SK-N-SH (cell line): ENCODE measurements around the gene EIF2B5. TPM values are rescaled to one million over a fixed set of nuclear protein-coding genes. Genes with fewer than 3 reads are reported as not detected.

Source experiments
- CTCF ChIA-PET: fragments of 300-600, 350-600 bp; formaldehyde crosslinking; extraction: SDS; loops from one replicate; lab custom pipeline; 2021; lab: Yijun Ruan, JAX
- POLR2A ChIA-PET: fragments of 350-600 bp; sonication (Branson Sonifier 250); formaldehyde crosslinking; extraction: SDS; loops from one replicate; lab custom pipeline; 2020; ENCODE audit warnings: antibody characterized with exemption, inconsistent platforms; lab: Yijun Ruan, JAX
- DNase-seq: peaks from one replicate; pipeline ENCODE4 v3.0.0; 2012
- H2AFZ ChIP-seq: fragments of 200-600 bp; sonication (generic); 2 replicates; pipeline ENCODE4 v1.8.1; 2016; ENCODE audit warnings: antibody characterized with exemption, mild to moderate bottlenecking, low read depth
- H3F3A ChIP-seq: fragments of 200-600 bp; sonication (generic); replicated peaks from 2 replicates; pipeline ENCODE3; 2016; ENCODE audit warnings: antibody characterized with exemption, mild to moderate bottlenecking; ENCODE audit not compliant: insufficient read depth
- H3K27ac ChIP-seq, 2 experiments: fragments of 200-500 bp in 1 of 2; fragments of 200-600 bp in 1 of 2; sonication (Bioruptor generic) in 1 of 2; sonication (generic), shearing (Covaris generic) in 1 of 2; 2 replicates each; pipeline versions ENCODE4 v1.5.1 to v1.6.1; 2014 to 2016; ENCODE audit warnings: low read depth in 2 of 2, inconsistent platforms in 1 of 2, low read length in 1 of 2, mild to moderate bottlenecking in 1 of 2, mixed read lengths in 1 of 2
- H3K27me3 ChIP-seq: fragments of 200-600 bp; sonication (generic), shearing (Covaris generic); 2 replicates; pipeline ENCODE4 v1.6.1; 2016; ENCODE audit warnings: mixed run types; ENCODE audit not compliant: insufficient read depth
- H3K36me3 ChIP-seq, 2 experiments: fragments of 200-500 bp in 1 of 2; fragments of 200-600 bp in 1 of 2; sonication (Bioruptor generic) in 1 of 2; sonication (generic) in 1 of 2; replicated peaks in 1 of 2; 2 replicates each; pipeline versions ENCODE3 to v1.5.1; 2014 to 2016; ENCODE audit warnings: low read length in 1 of 2, mild to moderate bottlenecking in 1 of 2; ENCODE audit not compliant: insufficient read depth in 2 of 2, control insufficient read depth in 1 of 2
- H3K4me1 ChIP-seq, 2 experiments: fragments of 200-500 bp in 1 of 2; fragments of 200-600 bp in 1 of 2; sonication (Bioruptor generic) in 1 of 2; sonication (generic), shearing (Covaris generic) in 1 of 2; 2 replicates each; pipeline versions ENCODE4 v1.5.1 to v1.6.1; 2014 to 2016; ENCODE audit warnings: low read depth in 1 of 2, low read length in 1 of 2, mixed run types in 1 of 2; ENCODE audit not compliant: insufficient read depth in 2 of 2, control insufficient read depth in 1 of 2
- H3K4me2 ChIP-seq: fragments of 200-600 bp; sonication (generic), shearing (Covaris generic); 2 replicates; pipeline ENCODE4 v1.6.1; 2017; ENCODE audit warnings: mixed run types
- H3K4me3 ChIP-seq, 2 experiments: fragments of 200-500 bp in 1 of 2; fragments of 200-600 bp in 1 of 2; sonication (Bioruptor generic) in 1 of 2; sonication (generic), shearing (Covaris generic) in 1 of 2; 2 replicates each; pipeline versions ENCODE4 v1.5.1 to v1.8.1; 2014 to 2016; ENCODE audit warnings: low read depth in 2 of 2, inconsistent platforms in 1 of 2, low read length in 1 of 2, mild to moderate bottlenecking in 1 of 2, mixed read lengths in 1 of 2, moderate library complexity in 1 of 2
- H3K79me2 ChIP-seq: fragments of 200-600 bp; sonication (generic); 2 replicates; pipeline ENCODE4 v1.8.1; 2017; ENCODE audit warnings: mild to moderate bottlenecking; ENCODE audit not compliant: insufficient read depth
- H3K9ac ChIP-seq: fragments of 200-600 bp; sonication (generic); 2 replicates; pipeline ENCODE4 v1.6.1; 2017; ENCODE audit warnings: mixed run types
- H3K9me2 ChIP-seq: fragments of 200-600 bp; sonication (generic); 2 replicates; pipeline ENCODE4 v1.6.1; 2017; ENCODE audit warnings: mixed run types
- H3K9me3 ChIP-seq: fragments of 200-600 bp; sonication (generic); 2 replicates; pipeline ENCODE4 v1.6.1; 2017; ENCODE audit warnings: mixed run types, mild to moderate bottlenecking, moderate library complexity
- H4K20me1 ChIP-seq: fragments of 200-600 bp; sonication (generic); 2 replicates; pipeline ENCODE4 v1.6.1; 2017; ENCODE audit warnings: mild to moderate bottlenecking, mixed run types; ENCODE audit not compliant: insufficient read depth
- CHD2 ChIP-seq: fragments of 150-350 bp; IDR thresholded peaks from 2 replicates; pipeline ENCODE4 v1.6.1; 2018; ENCODE audit warnings: low read length; ENCODE audit not compliant: partially characterized antibody
- ELF1 ChIP-seq: IDR thresholded peaks from 2 replicates; pipeline ENCODE4 v1.4.0; 2012
- EZH2phosphoT487 ChIP-seq: fragments of 200-600 bp; sonication (generic); IDR thresholded peaks from 2 replicates; pipeline ENCODE4 v1.6.1; 2017; ENCODE audit warnings: low read depth, mixed run types, mild to moderate bottlenecking, antibody characterized with exemption, moderate library complexity, borderline replicate concordance
- FOSL2 ChIP-seq: IDR thresholded peaks from 2 replicates; pipeline ENCODE4 v1.4.0; 2012; ENCODE audit warnings: low read depth, mild to moderate bottlenecking, moderate library complexity, borderline replicate concordance
- FOXJ3 ChIP-seq: sonication (generic); formaldehyde crosslinking; IDR thresholded peaks from 2 replicates; pipeline ENCODE4 v1.5.1; 2020; ENCODE audit warnings: mild to moderate bottlenecking, missing genetic modification reagents
- IRF3 ChIP-seq: fragments of 150-350 bp; IDR thresholded peaks from 2 replicates; pipeline ENCODE4 v1.6.1; 2016; ENCODE audit warnings: mild to moderate bottlenecking, low read depth, low read length
- JUND ChIP-seq: IDR thresholded peaks from 2 replicates; pipeline ENCODE4 v1.4.0; 2012
- MAX ChIP-seq: IDR thresholded peaks from 2 replicates; pipeline ENCODE4 v1.4.0; 2012; ENCODE audit warnings: low read depth
- MXI1 ChIP-seq: IDR thresholded peaks from 2 replicates; pipeline ENCODE4 v1.6.1; 2012; ENCODE audit warnings: mild to moderate bottlenecking, low read depth, low read length, improper control_type of control experiment
- NFIC ChIP-seq: IDR thresholded peaks from 2 replicates; pipeline ENCODE4 v1.4.0; 2012; ENCODE audit warnings: borderline replicate concordance
- PBX3 ChIP-seq: IDR thresholded peaks from 2 replicates; pipeline ENCODE4; 2012
- RAD21 ChIP-seq: IDR thresholded peaks from 2 replicates; pipeline ENCODE4 v1.6.1; 2012; ENCODE audit warnings: mild to moderate bottlenecking, low read length
- RCOR1 ChIP-seq: fragments of 150-350 bp; IDR thresholded peaks from 2 replicates; pipeline ENCODE4 v1.6.1; 2017; ENCODE audit warnings: antibody characterized with exemption, low read length
- SMC3 ChIP-seq: IDR thresholded peaks from 2 replicates; pipeline ENCODE4 v1.6.1; 2012; ENCODE audit warnings: low read depth, low read length, improper control_type of control experiment
- TCF12 ChIP-seq: IDR thresholded peaks from 2 replicates; pipeline ENCODE4 v1.4.0; 2012
- TEAD4 ChIP-seq: IDR thresholded peaks from 2 replicates; pipeline ENCODE4 v1.4.0; 2012; ENCODE audit warnings: mild to moderate bottlenecking, borderline replicate concordance; ENCODE audit not compliant: insufficient read depth
- USF2 ChIP-seq: fragments of 150-350 bp; IDR thresholded peaks from 2 replicates; pipeline ENCODE4 v1.6.1; 2017; ENCODE audit warnings: antibody characterized with exemption, low read length, low read depth, borderline replicate concordance
- ZBTB33 ChIP-seq: IDR thresholded peaks from 2 replicates; pipeline ENCODE4 v1.4.0; 2012; ENCODE audit warnings: low read depth, borderline replicate concordance
- WGBS: methylation state at CpG from one replicate; pipeline ENCODE4 v1.1.6; 2017; ENCODE audit warnings: low lambda C conversion rate; 5-methylcytosine and 5-hydroxymethylcytosine counted together
- polyA plus RNA-seq, 3 experiments: library from polyadenylated mRNA; depleted of rRNA; stranded (reverse); fragments of >200 nt; gene quantifications; 2 replicates each; pipeline ENCODE4 v1.2.3, GENCODE V29; 2012

Gene EIF2B5
- polyA plus RNA-seq, 1 of the 3 experiments (the other 2 are of a cell fraction) = 46.8 TPM

GRCh38 chr3:184133840-184134745, 1.1 kb upstream of the EIF2B5 start (continued):
- TF ChIP-seq EZH2phosphoT487 (no peak), USF2 (no peak), MAX (peak; percentile 100), JUND (no peak), NFIC (no peak), TCF12 (no peak), ZBTB33 (peak; percentile 48; the same call in 1 of the 2 replicates), RCOR1 (peak; percentile 62), FOXJ3 (CRISPR knock-in tag) (no peak), FOSL2 (no peak), ELF1 (peak; percentile 82), TEAD4 (no peak), MXI1 (peak; percentile 99), RAD21 (no peak), SMC3 (0 out of 2 replicates have a peak, but pooled peaks have one; percentile 7)

DNA sequence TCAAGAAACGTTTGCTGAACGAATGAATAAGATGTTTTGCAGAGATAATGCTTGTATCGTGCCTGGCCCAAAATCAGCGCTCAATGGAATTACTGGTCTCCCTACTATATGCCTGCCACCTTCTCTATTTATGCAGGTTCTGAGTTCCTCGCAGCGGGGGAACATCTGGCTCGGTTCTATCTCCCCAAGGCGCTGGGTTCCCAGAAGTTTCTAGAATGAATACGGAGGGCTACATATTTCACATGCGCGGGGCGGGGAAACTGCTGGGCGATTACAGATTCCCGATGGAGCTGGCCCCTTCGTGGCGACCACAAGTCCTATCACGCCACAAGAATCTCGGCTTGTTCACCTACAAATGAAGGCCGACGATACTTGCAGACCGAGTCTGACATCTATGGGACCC, 411 bp upstream of the EIF2B5 start:
- H3K9ac ChIP-seq = peak overlapping the region; percentile 92
- no peaks in the 10 kb centered on the region for H3K9me2 ChIP-seq
- peaks cover 3 to 9% of the 10 kb centered on the region in 2 experiments for H3K36me3 ChIP-seq
- no peaks in the 10 kb centered on the region for H4K20me1 ChIP-seq
- peaks cover 10% of the 10 kb centered on the region for H3F3A ChIP-seq
- DNase-seq = no peak
- peak overlapping the region; percentile 82 to 96 for H3K4me3 ChIP-seq
- POLR2A ChIA-PET = interaction anchor here (1.3 to 1.5 kb wide), 2 partner anchors 10 to 21 kb away, joined by 4 to 9 read pairs; partner anchors contain the start of gene DVL3
- H3K4me1 ChIP-seq = peaks cover 0 to 8% of the 10 kb centered on the region in 2 experiments; a peak in 3 of 4 replicates
- H3K79me2 ChIP-seq = peaks cover 56% of the 10 kb centered on the region
- H3K27me3 ChIP-seq = no peaks in the 10 kb centered on the region
- CTCF ChIA-PET = interaction anchor here (0.7 to 4.0 kb wide), 12 partner anchors 10 to 551 kb away, joined by 3 to 31 read pairs (median 5); partner anchors contain the start of genes ABCC5, EEF1AKMT4 and PARL
- peak overlapping the region; percentile 75 for H2AFZ ChIP-seq
- TF ChIP-seq TCF12 (no peak), ZBTB33 (no peak), NFIC (no peak), CHD2 (no peak), IRF3 (no peak), FOSL2 (no peak), PBX3 (no peak), EZH2phosphoT487 (no peak)
- peak overlapping the region; percentile 90 for H3K4me2 ChIP-seq
- WGBS = 0% methylated on average over 16 of the region's 21 CpGs
- no peaks in the 10 kb centered on the region for H3K9me3 ChIP-seq
- H3K27ac ChIP-seq = peak overlapping the region; percentile 70 to 86
